ENCODE data around the gene ACAN.

The ACAN gene

GRCh38 chr15:88803241-88803919 lies at the start of gene ACAN:
TSS of gene ACAN (plus strand) at chr15:88803436. CDS start at chr15:88836207, 32,771 bp downstream.
- no peak for DNase-seq

- no peak for DNase-seq
Measured at GRCh38 chr15:88756521-88756920, 46.7 kb upstream of the ACAN start.

DNA sequence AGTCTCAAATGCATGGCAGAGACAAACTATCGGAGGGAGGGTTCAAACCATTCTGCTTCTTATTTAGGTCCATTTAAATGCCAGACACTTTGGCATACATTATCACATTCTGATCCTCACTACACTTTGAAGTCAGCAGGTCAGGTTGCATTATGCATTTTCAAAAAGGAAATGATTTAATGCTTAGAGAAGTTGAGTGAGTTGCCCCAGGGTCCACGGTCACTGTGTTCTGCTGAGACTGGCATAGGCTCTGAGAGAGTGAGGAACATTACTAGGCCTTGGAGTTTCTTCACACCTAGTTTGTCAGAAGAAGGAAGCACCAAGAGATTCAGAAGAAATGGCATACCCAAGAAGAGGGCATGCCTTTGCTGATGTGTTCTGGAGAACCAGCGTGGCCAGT lies 46.3 kb upstream of the ACAN start:
- DNase-seq: no peak

GRCh38 chr15:88759872-88760271 lies 43.4 kb upstream of the ACAN start:
- DNase-seq: no peak

DNA sequence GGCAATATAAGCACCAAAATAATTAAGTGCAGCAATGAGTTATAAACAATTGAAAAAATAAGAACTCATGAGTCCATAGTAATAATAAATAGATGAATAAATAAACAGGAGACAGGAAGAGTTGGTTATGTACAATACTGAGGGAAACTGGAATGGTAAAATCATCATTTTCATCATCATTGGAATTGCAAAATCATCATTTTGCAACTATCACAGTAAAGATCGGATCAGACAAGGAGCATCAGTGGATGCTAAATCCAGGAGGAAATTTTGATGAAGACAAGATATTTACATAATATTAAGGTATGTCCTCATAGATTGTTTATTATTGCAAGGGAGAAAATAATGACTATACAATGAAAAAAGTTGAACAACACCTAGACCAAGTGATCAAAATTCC lies 38.8 kb upstream of the ACAN start:
- DNase-seq: no peak

GRCh38 chr15:88765212-88765611 lies 38.0 kb upstream of the ACAN start:
- DNase-seq: no peak

DNA sequence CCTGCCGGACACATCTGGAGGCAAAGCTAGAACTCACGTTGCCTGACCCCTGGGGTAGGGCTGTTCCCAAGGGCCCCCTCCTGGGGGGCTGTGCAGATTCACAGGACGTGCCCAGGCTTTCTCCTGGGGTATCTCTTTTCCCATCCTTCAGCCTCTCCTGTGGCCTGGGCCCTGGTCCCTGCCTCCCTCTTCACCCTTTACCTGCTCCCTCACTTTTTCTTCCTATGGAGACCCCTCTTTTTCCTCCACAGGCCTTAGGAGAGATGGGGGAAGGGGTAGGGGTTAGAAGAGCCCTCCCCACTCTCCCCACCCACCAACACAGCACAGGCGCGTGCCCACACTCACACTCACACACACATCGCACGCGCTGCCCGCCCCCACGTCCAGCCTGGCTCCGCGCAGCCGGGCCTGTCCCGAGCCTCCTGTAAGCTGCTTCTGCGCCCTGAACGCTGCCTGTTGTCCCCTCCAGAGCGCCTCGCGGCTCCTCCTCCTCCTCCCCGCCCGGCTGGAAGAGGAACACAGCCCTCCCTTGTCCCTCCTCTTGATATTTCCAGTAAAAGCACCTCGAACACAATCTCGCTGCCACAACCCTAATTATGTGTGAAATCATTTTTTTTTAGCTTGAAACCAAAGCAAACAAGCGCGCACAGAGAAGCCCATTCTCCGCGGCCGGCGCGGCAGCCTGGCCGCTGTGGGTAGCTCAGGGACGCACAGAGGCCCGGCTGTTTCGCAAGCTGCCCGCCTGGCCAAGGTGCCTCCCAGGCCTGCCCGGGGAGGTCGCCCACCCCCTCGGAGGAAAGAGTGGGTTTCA lies 33.9 kb upstream of the ACAN start:
- DNase-seq: no peak

DNA sequence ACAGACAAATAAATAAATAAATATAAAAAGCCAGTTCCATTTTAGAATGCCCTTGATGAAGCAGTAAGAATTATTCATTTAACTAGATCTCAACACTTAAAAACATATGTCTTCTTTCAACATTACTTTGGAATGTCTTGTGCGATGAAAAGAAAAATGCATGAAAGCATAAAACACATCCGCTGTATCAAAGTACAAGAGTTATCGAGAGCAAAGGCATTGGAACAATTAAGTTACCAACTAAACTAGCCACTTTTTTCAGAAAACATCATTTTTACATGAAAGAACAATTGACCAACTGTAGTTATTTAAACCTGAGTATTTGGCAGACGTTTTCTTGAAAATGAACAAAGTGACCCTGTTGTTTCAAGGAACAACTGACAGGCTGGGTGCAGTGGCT lies 27.5 kb upstream of the ACAN start:
- DNase-seq: no peak

DNA sequence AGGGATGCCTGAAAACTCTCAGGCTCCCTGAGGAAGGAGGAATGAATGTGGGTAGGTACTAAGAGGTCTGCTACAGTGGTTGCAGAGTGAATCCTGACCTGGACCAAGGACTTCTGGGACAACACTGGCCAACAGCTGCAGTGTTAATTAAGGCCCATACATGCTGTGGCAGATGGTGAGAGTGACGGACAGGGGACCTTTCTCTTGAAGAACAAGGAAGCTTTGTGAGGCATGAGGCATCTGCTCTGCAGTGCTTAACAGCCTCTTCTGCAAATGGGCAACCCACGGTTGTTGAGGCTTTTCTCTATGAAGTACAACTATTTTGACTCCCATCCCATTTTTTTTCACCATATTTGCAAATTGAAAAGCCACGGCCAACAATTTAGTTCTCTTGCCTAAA lies 26.6 kb upstream of the ACAN start:
- no peak for DNase-seq

- DNase-seq: no peak
Measured at GRCh38 chr15:88779944-88780343, 23.3 kb upstream of the ACAN start.

- no peak for DNase-seq
Measured at GRCh38 chr15:88782465-88782864, 20.8 kb upstream of the ACAN start.

- no peak for DNase-seq
Measured at GRCh38 chr15:88785217-88785616, 18.0 kb upstream of the ACAN start.

GRCh38 chr15:88788036-88788435 lies 15.2 kb upstream of the ACAN start:
- no peak for DNase-seq

DNA sequence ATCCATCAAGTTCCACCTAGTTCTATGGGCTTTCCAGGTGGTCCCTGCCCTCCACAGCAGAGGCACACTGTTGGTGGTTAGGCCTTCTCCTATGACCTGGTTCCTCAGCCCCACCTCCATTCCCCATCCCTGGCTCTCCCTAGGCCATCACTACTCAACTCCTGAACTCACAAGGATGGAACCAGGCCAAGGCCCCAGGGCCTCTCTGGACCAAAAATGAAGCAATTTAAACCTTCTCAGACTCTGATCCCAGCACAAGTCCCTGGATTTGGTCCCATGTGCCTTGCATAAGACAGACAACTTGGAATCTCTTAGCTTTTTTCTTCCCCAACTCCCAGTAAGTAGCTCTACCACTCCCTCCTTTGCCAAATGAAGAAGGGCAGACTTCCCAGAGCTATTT lies 14.4 kb upstream of the ACAN start:
- DNase-seq: no peak

GRCh38 chr15:88790486-88790885 lies 12.8 kb upstream of the ACAN start:
- DNase-seq: no peak

DNA sequence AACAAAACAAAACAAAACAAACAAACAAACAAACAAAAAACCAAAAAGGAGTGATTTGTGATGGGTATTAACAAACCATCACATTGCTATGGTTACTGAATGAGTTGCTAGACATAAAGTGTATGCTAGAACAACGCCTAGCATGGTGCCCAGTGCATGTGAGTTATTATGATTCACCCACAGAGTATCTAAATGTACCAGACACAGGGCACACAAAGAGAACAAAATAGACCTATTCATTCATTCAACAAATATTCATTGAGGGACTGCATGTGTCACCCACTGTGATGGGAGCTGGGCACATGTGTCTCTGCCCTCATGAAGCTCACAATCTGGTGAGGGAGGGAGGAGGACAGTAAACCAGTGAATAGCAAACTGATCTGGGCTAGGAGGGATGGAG lies 11.6 kb upstream of the ACAN start:
- DNase-seq: no peak

DNA sequence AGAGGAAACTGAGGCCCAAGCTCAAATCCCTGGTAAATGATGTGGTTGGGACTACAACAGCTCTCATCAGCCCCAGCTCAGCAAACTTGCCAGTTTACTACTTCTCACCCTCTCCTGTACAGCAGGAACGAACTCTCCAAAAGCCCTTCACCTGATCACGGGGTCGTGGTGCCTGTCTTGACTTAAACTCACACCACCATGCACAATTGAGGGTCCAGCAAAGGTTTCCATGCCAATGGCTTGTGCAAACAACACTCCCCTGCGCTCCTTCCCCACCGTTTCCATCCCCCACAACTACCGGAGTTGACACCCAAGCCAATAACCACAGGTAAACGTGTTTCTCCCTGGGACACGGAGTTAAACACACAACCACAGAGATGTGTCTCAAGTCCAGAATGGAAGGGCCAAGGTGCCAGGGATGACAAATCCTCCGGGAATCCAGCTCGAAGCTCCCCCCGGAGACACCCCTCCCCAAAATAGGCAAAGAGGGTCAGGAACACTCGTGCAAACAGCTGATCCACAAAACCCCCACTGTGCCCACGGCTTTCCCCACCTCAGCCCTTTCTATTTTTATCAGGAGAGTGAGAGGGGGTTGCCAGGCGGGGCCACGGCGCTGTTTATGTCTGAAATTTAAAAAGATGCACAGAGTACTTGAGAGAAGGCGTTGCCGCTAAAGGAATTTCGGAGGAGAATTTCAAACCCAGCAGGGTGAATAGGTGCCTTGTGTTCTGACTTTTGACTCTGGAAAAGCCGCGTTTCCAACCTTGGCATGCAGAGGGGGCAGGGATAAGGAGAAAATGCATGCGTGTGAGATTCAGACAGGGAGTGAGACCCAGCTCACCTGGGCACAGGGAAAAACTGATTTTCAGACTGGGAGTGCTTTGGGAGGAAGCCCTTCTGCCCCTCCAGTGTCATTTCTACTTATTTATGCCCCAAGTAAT lies 10.6 kb upstream of the ACAN start:
- no peak for DNase-seq

- DNase-seq: no peak
Measured at GRCh38 chr15:88794001-88794400, 9.2 kb upstream of the ACAN start.

GRCh38 chr15:88797663-88798339 lies 5.4 kb upstream of the ACAN start:
- no peak for DNase-seq

DNA sequence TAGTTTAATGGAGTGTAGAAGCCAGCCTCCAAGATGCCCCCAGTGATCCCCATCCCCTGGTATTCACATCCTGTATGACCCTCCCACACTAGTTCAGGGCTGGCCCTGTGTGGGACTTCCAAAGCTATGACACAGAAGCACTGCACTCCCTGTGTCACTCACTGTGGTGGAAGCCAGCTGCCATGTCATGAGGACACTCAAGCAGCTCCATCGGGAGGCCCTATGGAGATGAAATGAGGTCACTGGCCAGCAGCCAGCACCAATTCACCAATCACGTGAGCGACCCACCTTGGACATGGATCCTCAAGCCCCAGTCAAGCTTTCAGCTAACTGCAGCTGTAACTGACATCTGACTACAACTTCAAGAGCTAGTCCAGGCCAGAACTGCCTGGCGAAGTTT lies 3.9 kb upstream of the ACAN start:
- DNase-seq: no peak

- DNase-seq: no peak
Measured at GRCh38 chr15:88800026-88800425, 3.2 kb upstream of the ACAN start.

DNA sequence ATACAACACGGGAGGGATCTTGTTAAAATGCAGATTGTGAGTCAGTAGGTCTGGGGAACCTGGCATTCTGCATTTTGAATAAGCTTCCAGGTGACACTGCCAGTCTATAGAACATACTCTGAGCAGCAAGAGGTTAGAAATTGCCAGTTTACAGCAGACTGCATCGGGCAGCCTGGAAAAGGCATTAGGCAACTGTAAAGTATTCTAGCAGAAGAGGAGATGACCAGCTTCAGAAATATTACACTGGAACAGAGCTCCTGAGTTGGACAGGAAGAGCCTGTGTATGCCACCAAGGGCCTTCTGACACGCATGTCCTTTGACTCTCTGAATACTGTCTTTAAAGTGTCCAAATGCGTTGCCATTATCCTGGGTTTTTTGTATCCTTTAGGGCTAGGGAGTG lies 2.5 kb upstream of the ACAN start:
- no peak for DNase-seq

Data from NCI-H187 treated with DMSO at 0.1 percent for 48 hours (cell line).